HepG2 (cell line): ENCODE measurements around the gene HHIPL1. TPM values are rescaled to one million over a fixed set of nuclear protein-coding genes. Genes with fewer than 3 reads are reported as not detected.
"Not testable (repeated sequence)": the region's sequence is repeated elsewhere in the genome, so short reads cannot be mapped to it uniquely, and the experiment has no call there.

Experiments used
- ATAC-seq: fragments of 200-7000 bp; cut with Tn5 transposase; 3 replicates; pipeline ENCODE4 v1.9.1; 2020; ENCODE audit warnings: mild to moderate bottlenecking, moderate library complexity
- BruUV-seq: library from RNA; stranded (reverse); fragments of 400-500 nt; replicated peaks from 2 replicates; lab custom pipeline; 2021; lab: Mats Ljungman, UMichigan
- CTCF ChIA-PET: fragments of 300-600 bp; formaldehyde crosslinking; extraction: SDS; loops from one replicate; lab custom pipeline; 2021; ENCODE audit warnings: low total read pairs, inconsistent platforms, low intra/inter-chr PET ratio; lab: Yijun Ruan, JAX
- POLR2A ChIA-PET: fragments of 350-600 bp; sonication (Branson Sonifier 250); formaldehyde crosslinking; loops from one replicate; lab custom pipeline; 2020; ENCODE audit warnings: antibody characterized with exemption, inconsistent platforms; lab: Yijun Ruan, JAX
- DNase-seq: peaks from one replicate; pipeline ENCODE4 v3.0.0-alpha.2; 2015; ENCODE audit warnings: low spot score
- FAIRE-seq: peaks from 3 replicates; lab custom pipeline; 2011; peaks lifted over from hg19 to GRCh38; lab: Jason Lieb, UNC
- H2AFZ ChIP-seq: one replicate; pipeline ENCODE4 v1.6.1; 2011; ENCODE audit warnings: low read length, inconsistent platforms
- H3K27ac ChIP-seq: fragments of 300-600 bp; 3 replicates; pipeline ENCODE4 v1.8.0; 2011; ENCODE audit warnings: mixed run types, mild to moderate bottlenecking, mixed read lengths, low read length, inconsistent platforms; ENCODE audit not compliant: insufficient read depth; ENCODE audit errors: extremely low read length
- H3K27me3 ChIP-seq, 2 experiments: fragments of 200-600 bp in 1 of 2; 2 replicates in 1 of 2; 3 replicates in 1 of 2; pipeline versions ENCODE4 v1.6.0 to v1.8.0; 2011; ENCODE audit warnings: low read length in 2 of 2, mild to moderate bottlenecking in 2 of 2, moderate library complexity in 2 of 2, inconsistent platforms in 1 of 2; ENCODE audit not compliant: insufficient read depth in 2 of 2, control insufficient read depth in 1 of 2
- H3K36me3 ChIP-seq, 2 experiments: fragments of 200-600 bp in 1 of 2; replicated peaks in 1 of 2; 2 replicates in 1 of 2; 3 replicates in 1 of 2; pipeline versions ENCODE4 v1.5.1 to v1.8.0; 2011; ENCODE audit warnings: low read length in 2 of 2, inconsistent platforms in 1 of 2; ENCODE audit not compliant: insufficient read depth in 2 of 2, control insufficient read depth in 1 of 2
- H3K4me1 ChIP-seq: 2 replicates; pipeline ENCODE4 v1.5.1; 2012; ENCODE audit warnings: low read length, inconsistent platforms; ENCODE audit not compliant: insufficient read depth
- H3K4me2 ChIP-seq: 2 replicates; pipeline ENCODE4 v1.6.0; 2011; ENCODE audit warnings: low read depth, low read length, inconsistent platforms
- H3K4me3 ChIP-seq, 3 experiments: fragments of 200-600 bp in 1 of 3; sonication (generic), shearing (Covaris generic) in 1 of 3; replicated peaks in 1 of 3; 2 replicates each; pipeline ENCODE4 v1.5.1; 2011 to 2016; ENCODE audit warnings: low read length in 3 of 3, inconsistent platforms in 2 of 3, low read depth in 2 of 3, mild to moderate bottlenecking in 2 of 3, control low read depth in 1 of 3, mixed read lengths in 1 of 3; ENCODE audit not compliant: insufficient read depth in 1 of 3
- H3K79me2 ChIP-seq: one replicate; pipeline ENCODE4 v1.6.1; 2011; ENCODE audit warnings: low read length, inconsistent platforms; ENCODE audit not compliant: insufficient read depth
- H3K9ac ChIP-seq: 2 replicates; pipeline ENCODE4 v1.6.0; 2011; ENCODE audit warnings: mild to moderate bottlenecking, low read depth, low read length, inconsistent platforms; ENCODE audit not compliant: insufficient read depth
- H3K9me3 ChIP-seq: 2 replicates; pipeline ENCODE4 v1.5.1; 2012; ENCODE audit warnings: mild to moderate bottlenecking, low read length
- H4K20me1 ChIP-seq: 2 replicates; pipeline ENCODE4 v1.6.0; 2011; ENCODE audit warnings: inconsistent platforms, mild to moderate bottlenecking, low read length, moderate library complexity; ENCODE audit not compliant: insufficient read depth
- PATZ1 ChIP-seq: sonication (generic); formaldehyde crosslinking; IDR thresholded peaks from 2 replicates; pipeline ENCODE4 v1.4.0; 2020; ENCODE audit warnings: missing genetic modification reagents
- ZNF850 ChIP-seq: sonication (generic); formaldehyde crosslinking; conservative IDR thresholded peaks from 2 replicates; pipeline ENCODE4 v1.9.0; 2021; ENCODE audit warnings: mild to moderate bottlenecking, missing genetic modification reagents
- WGBS: methylation state at CpG from one replicate; pipeline ENCODE4 v1.1.6; 2017; ENCODE audit warnings: low lambda C conversion rate; 5-methylcytosine and 5-hydroxymethylcytosine counted together
- in situ Hi-C: cut with HindIII; loops from 2 replicates; pipeline ENCODE4 v1.10.0; 2017; ENCODE audit warnings: low pct_unique_long_range_greater_than_20kb; ENCODE audit not compliant: extremely low pct_ligation_motif_present
- intact Hi-C: fragments of 100-400 bp; cut with micrococcal nuclease; formaldehyde crosslinking; loops from one replicate; pipeline ENCODE4 v1.10.0; 2022; ENCODE audit not compliant: unreplicated experiment
- polyA plus RNA-seq, 8 experiments: library from polyadenylated mRNA; depleted of rRNA in 3 of 8; stranded (reverse) in 7 of 8; unstranded in 1 of 8; fragments of >200 nt; fragmentation: Illumina TruSeq in 4 of 8; extraction: Trizol in 4 of 8; gene quantifications; 2 replicates each; pipeline versions ENCODE4 v1.2.1 to v1.2.3, GENCODE V29; 2011 to 2016; ENCODE audit warnings: low read depth in 4 of 8, missing spikeins in 1 of 8, mixed read lengths in 1 of 8; ENCODE audit not compliant: insufficient read depth in 1 of 8
- total RNA-seq, 5 experiments: library from RNA; depleted of rRNA; stranded (reverse); fragments of >200 nt; fragmentation: Illumina TruSeq; extraction: Trizol; gene quantifications; 2 replicates each; pipeline ENCODE4 v1.2.3, GENCODE V29; 2016; ENCODE audit warnings: low read depth in 1 of 5
- TF ChIP-seq, protein P1 (sequence below): sonication (generic); formaldehyde crosslinking; IDR thresholded peaks from 2 replicates; pipeline ENCODE4 v1.5.1; 2020; ENCODE audit warnings: mild to moderate bottlenecking, missing genetic modification reagents, moderate library complexity

HHIPL1 gene
- total and polyA plus RNA-seq, 2 of the 13 experiments (the other 11 are each of a cell fraction or from before 2014, with no cell fraction given), result not detected

DNA sequence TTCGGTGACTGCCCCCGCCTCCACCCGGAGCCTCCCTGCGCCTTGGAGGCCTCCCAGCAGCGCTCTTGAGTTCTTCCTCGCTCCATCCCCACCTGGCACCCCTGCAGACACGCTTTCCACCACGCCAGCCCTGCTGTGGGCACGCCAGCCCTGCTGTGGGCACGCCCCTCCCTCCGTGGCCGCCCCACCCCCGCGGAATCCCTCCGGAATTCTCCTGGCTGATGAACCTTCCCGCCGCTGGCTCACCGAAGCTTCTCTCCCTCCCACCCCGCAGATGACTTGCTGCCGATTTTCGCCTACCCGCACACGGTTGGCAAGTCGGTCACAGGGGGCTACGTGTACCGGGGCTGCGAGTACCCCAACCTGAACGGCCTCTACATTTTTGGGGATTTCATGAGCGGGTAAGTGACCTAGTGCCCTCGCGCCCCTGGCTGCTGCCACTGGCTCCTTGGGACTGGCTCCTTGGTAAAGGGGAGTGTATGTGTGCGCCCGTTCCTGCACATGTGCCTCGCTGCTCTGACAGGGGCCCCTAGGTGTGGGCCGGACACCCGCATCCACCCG, 15.2 kb downstream of the HHIPL1 start (continued):
- TF ChIP-seq, protein P1, sequence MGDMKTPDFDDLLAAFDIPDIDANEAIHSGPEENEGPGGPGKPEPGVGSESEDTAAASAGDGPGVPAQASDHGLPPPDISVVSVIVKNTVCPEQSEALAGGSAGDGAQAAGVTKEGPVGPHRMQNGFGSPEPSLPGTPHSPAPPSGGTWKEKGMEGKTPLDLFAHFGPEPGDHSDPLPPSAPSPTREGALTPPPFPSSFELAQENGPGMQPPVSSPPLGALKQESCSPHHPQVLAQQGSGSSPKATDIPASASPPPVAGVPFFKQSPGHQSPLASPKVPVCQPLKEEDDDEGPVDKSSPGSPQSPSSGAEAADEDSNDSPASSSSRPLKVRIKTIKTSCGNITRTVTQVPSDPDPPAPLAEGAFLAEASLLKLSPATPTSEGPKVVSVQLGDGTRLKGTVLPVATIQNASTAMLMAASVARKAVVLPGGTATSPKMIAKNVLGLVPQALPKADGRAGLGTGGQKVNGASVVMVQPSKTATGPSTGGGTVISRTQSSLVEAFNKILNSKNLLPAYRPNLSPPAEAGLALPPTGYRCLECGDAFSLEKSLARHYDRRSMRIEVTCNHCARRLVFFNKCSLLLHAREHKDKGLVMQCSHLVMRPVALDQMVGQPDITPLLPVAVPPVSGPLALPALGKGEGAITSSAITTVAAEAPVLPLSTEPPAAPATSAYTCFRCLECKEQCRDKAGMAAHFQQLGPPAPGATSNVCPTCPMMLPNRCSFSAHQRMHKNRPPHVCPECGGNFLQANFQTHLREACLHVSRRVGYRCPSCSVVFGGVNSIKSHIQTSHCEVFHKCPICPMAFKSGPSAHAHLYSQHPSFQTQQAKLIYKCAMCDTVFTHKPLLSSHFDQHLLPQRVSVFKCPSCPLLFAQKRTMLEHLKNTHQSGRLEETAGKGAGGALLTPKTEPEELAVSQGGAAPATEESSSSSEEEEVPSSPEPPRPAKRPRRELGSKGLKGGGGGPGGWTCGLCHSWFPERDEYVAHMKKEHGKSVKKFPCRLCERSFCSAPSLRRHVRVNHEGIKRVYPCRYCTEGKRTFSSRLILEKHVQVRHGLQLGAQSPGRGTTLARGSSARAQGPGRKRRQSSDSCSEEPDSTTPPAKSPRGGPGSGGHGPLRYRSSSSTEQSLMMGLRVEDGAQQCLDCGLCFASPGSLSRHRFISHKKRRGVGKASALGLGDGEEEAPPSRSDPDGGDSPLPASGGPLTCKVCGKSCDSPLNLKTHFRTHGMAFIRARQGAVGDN (CRISPR knock-in tag), result no peak

- H3K4me3 ChIP-seq, result no peak overlapping the region
- no TSS peak for BruUV-seq
- TF ChIP-seq PATZ1 (CRISPR knock-in tag) (peak; percentile 29; the same call in 1 of the 2 replicates), ZNF850 (no peak)
- TF ChIP-seq, all 625 proteins: peak for 1
- FAIRE-seq (no peak), DNase-seq (no peak), ATAC-seq (peak; percentile 10; the same call in 1 of the 3 replicates)
- Histone ChIP-seq H3K4me1 (peaks cover 37% of the 10 kb centered on the region), H3K9me3 (no peaks in the 10 kb centered on the region), H3K9ac (no peak overlapping the region), H3K27ac (no peak overlapping the region), H3K79me2 (no peaks in the 10 kb centered on the region), H2AFZ (no peak overlapping the region), H3K36me3 (no peaks in the 10 kb centered on the region), H3K4me2 (no peak overlapping the region), H4K20me1 (no peaks in the 10 kb centered on the region), H3K27me3 (peaks cover 4 to 21% of the 10 kb centered on the region in 2 experiments; a peak in 3 of 5 replicates)
- 0% methylated on average over 1 of the region's 4 CpGs for WGBS
- POLR2A ChIA-PET, result no interaction called here
- CTCF ChIA-PET, result no interaction called here
- intact Hi-C loops (no loop called here), in situ Hi-C loops (no loop called here)
Measured at GRCh38 chr14:99660794-99661193, 15.9 kb downstream of the HHIPL1 start.

DNA sequence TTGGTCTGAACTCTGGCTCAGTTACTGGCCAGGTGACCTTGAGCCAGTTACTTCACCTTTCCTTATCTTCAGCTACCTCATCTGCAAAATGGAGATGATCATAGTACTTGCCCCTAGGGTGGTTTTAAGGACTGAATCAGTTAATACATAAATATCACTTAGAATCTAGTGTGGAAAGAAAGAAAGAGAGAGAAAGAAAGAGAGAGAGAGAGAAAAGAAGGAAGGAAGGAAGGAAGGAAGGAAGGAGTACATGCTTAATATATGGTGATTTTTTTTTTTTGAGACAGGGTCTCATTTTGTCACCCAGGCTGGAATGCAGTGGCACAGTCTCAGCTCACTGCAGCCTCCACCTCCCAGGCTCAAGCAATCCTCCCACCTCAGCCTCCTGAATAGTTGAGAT, 16.3 kb downstream of the HHIPL1 start:
- H3K4me2 ChIP-seq, H2AFZ ChIP-seq, H4K20me1 ChIP-seq, H3K4me3 ChIP-seq, CTCF ChIA-PET, BruUV-seq, intact Hi-C loops, H3K9ac ChIP-seq, DNase-seq, in situ Hi-C loops, FAIRE-seq, ATAC-seq, H3K79me2 ChIP-seq, H3K9me3 ChIP-seq, POLR2A ChIA-PET, H3K36me3 ChIP-seq, H3K27ac ChIP-seq: not testable (repeated sequence)
- H3K27me3 ChIP-seq, result peaks cover 4 to 21% of the 10 kb centered on the region in 2 experiments; a peak in 3 of 5 replicates
- peaks cover 37% of the 10 kb centered on the region for H3K4me1 ChIP-seq
